Measurements from ENCODE around the gene CPA3.

The CPA3 gene

GRCh38 chr3:148911592-148911991 is 46.5 kb downstream of the CPA3 start:
- TF ChIP-seq, protein P1, sequence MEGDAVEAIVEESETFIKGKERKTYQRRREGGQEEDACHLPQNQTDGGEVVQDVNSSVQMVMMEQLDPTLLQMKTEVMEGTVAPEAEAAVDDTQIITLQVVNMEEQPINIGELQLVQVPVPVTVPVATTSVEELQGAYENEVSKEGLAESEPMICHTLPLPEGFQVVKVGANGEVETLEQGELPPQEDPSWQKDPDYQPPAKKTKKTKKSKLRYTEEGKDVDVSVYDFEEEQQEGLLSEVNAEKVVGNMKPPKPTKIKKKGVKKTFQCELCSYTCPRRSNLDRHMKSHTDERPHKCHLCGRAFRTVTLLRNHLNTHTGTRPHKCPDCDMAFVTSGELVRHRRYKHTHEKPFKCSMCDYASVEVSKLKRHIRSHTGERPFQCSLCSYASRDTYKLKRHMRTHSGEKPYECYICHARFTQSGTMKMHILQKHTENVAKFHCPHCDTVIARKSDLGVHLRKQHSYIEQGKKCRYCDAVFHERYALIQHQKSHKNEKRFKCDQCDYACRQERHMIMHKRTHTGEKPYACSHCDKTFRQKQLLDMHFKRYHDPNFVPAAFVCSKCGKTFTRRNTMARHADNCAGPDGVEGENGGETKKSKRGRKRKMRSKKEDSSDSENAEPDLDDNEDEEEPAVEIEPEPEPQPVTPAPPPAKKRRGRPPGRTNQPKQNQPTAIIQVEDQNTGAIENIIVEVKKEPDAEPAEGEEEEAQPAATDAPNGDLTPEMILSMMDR (IDR thresholded peaks at IDR 0.05; ENCODE audit: low read length, missing control alignments), result no peak
- DNase-seq (ENCODE audit: low read depth), result no peak
- no peak overlapping the region for H3K4me3 ChIP-seq (replicated peaks; ENCODE audit: low read depth, low read length)

- TF ChIP-seq, protein P1 (IDR thresholded peaks at IDR 0.05; ENCODE audit: low read length, missing control alignments), result no peak
- no peak for DNase-seq (ENCODE audit: low read depth)
- no peak overlapping the region for H3K4me3 ChIP-seq (replicated peaks; ENCODE audit: low read depth, low read length)
Measured at GRCh38 chr3:148914936-148915690, 50.0 kb downstream of the CPA3 start.

DNA sequence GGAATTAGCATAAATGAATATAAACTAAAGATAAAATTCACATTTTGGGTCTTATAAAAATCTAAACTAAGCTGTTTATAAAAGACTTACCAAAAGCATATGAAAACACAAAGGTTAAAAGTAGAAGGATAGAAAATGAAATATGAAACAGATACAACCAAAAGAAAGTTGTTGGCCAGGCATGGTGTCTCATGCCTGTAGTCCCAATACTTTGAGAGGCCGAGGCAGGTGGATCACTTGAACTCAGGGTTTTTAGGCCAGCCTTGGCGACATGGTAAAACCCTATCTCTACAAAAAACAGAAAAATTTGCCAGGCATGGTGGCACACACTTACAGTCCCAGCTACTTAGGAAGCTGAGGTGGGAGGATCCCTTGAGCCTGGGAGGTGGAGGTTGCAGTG is 51.0 kb downstream of the CPA3 start:
- no peak overlapping the region for H3K4me3 ChIP-seq (replicated peaks; ENCODE audit: low read depth, low read length)
- no peak for DNase-seq (ENCODE audit: low read depth)
- TF ChIP-seq, protein P1 (IDR thresholded peaks at IDR 0.05; ENCODE audit: low read length, missing control alignments), result no peak

GRCh38 chr3:148922467-148922866 is 57.4 kb downstream of the CPA3 start:
- H3K4me3 ChIP-seq (replicated peaks; ENCODE audit: low read depth, low read length), result no peak overlapping the region
- DNase-seq (ENCODE audit: low read depth), result no peak
- TF ChIP-seq, protein P1 (IDR thresholded peaks at IDR 0.05; ENCODE audit: low read length, missing control alignments), result no peak

GRCh38 chr3:148923592-148923991 is 58.5 kb downstream of the CPA3 start:
- DNase-seq (ENCODE audit: low read depth), result no peak
- TF ChIP-seq, protein P1 (IDR thresholded peaks at IDR 0.05; ENCODE audit: low read length, missing control alignments), result no peak
- no peak overlapping the region for H3K4me3 ChIP-seq (replicated peaks; ENCODE audit: low read depth, low read length)

DNA sequence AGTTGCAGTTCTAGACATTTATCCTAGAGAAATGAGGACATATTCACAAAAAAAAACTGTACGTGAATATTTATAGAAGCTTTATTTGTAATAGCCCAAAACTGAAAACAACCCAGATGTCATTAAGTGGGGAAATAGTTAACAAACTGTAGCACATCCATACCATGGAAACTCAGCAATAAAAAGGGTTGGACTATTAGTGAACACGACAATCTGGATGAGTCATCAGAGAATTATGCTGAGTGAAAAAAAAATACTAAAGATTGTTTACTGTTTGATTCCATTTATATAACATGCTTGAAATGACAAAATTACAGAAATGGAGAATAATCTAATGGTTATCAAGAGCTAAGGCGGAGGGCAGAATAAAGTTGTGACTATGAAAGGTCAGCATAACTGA is 59.5 kb downstream of the CPA3 start:
- peak; percentile 30 for DNase-seq (ENCODE audit: low read depth)
- TF ChIP-seq, protein P1 (IDR thresholded peaks at IDR 0.05; ENCODE audit: low read length, missing control alignments), result no peak
- no peak overlapping the region for H3K4me3 ChIP-seq (replicated peaks; ENCODE audit: low read depth, low read length)

GRCh38 chr3:148925845-148926244 is 60.7 kb downstream of the CPA3 start:
- H3K4me3 ChIP-seq (replicated peaks; ENCODE audit: low read depth, low read length), result no peak overlapping the region
- TF ChIP-seq, protein P1 (IDR thresholded peaks at IDR 0.05; ENCODE audit: low read length, missing control alignments), result no peak
- DNase-seq (ENCODE audit: low read depth), result no peak

All from fibroblast of pulmonary artery (primary cell).